Dermis lymphatic vessel endothelial cell (primary cell): Measurements from ENCODE around the gene METTL21C. TPM values are rescaled to one million over a fixed set of nuclear protein-coding genes. Genes with fewer than 3 reads are reported as not detected.

Experiments
- total RNA-seq: library from RNA; depleted of rRNA; stranded (reverse); fragments of >200 nt; gene quantifications from 2 replicates; pipeline ENCODE4 v1.2.1, GENCODE V29; 2014

The METTL21C gene
- not detected in 2 replicates for total RNA-seq

GRCh38 chr13:102694937-102695336 is at the start of gene METTL21C:
METTL21C (minus strand) TSS chr13:102695044; CDS start chr13:102694498, 546 bp downstream.

Other genes starting within 250 kb of the METTL21C start
- 31.0 and 56.5 TPM in 2 replicates for gene TPP2, start 98.1 kb downstream of the METTL21C start, total RNA-seq
- gene TEX30, start 78.7 kb upstream of the METTL21C start, total RNA-seq = 25.5 and 27.3 TPM in 2 replicates
- gene POGLUT2, start 103.9 kb upstream of the METTL21C start, total RNA-seq = 13.9 and 18.0 TPM in 2 replicates
- gene BIVM, start 104.1 kb upstream of the METTL21C start, total RNA-seq = 14.4 and 22.2 TPM in 2 replicates
- gene ERCC5, start 151.0 kb upstream of the METTL21C start, total RNA-seq = 45.9 and 52.1 TPM in 2 replicates